ENCODE measurements around the gene IYD.

DNA sequence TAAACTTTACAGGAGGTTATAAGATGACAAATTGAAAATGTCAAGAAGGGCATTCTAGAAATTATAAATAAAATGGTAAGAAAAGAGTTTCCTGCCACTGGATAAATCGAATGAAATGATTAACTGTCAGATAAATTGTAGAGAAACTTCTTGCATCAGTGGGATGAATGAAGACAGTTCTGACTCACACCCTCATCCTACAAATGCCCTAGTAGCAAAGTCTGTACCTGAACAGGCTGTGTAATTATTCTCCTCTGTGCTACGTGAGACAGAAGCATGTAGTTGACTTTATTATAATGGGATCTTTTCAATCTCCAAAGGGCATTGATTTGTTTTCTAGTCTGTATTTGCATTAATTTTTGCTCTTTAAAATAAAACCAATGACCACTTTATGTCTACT, 47.3 kb downstream of the IYD start:
- TF ChIP-seq, protein P1, sequence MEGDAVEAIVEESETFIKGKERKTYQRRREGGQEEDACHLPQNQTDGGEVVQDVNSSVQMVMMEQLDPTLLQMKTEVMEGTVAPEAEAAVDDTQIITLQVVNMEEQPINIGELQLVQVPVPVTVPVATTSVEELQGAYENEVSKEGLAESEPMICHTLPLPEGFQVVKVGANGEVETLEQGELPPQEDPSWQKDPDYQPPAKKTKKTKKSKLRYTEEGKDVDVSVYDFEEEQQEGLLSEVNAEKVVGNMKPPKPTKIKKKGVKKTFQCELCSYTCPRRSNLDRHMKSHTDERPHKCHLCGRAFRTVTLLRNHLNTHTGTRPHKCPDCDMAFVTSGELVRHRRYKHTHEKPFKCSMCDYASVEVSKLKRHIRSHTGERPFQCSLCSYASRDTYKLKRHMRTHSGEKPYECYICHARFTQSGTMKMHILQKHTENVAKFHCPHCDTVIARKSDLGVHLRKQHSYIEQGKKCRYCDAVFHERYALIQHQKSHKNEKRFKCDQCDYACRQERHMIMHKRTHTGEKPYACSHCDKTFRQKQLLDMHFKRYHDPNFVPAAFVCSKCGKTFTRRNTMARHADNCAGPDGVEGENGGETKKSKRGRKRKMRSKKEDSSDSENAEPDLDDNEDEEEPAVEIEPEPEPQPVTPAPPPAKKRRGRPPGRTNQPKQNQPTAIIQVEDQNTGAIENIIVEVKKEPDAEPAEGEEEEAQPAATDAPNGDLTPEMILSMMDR (IDR thresholded peaks at IDR 0.05), result no peak
- TF ChIP-seq POLR2A (IDR thresholded peaks at IDR 0.05), result no peak
